ENCODE measurements around the gene ATXN1. TPM values are rescaled to one million over a fixed set of nuclear protein-coding genes. Genes with fewer than 3 reads are reported as not detected.

The ATXN1 gene
- total and polyA plus RNA-seq, 2 of the 13 experiments (the other 11 are each of a cell fraction or from before 2014, with no cell fraction given): 20.7 to 39.5 TPM

DNA sequence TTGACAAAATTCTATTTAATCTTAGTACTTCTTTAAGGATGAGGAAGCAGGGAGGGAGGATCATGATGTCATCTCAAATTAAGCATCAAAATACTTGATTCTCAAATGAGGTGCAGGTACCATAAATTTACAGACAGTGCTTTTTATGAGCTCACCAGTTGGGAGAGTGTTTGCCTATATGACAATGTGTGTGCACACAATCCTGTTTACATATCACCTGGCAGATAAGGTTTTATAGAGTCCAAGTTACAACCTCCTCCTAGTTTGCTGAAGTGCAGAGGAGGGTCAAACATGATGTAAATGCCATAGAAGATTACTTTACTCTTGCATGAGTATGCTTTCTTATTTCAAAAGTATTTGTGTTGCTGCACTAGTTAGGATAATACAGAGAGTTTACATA, 6.4 kb downstream of the ATXN1 start (continued):
- TF ChIP-seq ZNF34 (CRISPR knock-in tag; IDR thresholded peaks at IDR 0.05; ENCODE audit: borderline replicate concordance) (peak; percentile 81; the same call in 1 of the 2 replicates), ZNF33B (CRISPR knock-in tag; IDR thresholded peaks at IDR 0.05) (no peak), ZFP1 (CRISPR knock-in tag; IDR thresholded peaks at IDR 0.05) (no peak), MAZ (IDR thresholded peaks at IDR 0.05; ENCODE audit: borderline replicate concordance, low read depth, low read length) (no peak), MAZ (CRISPR knock-in tag; IDR thresholded peaks at IDR 0.05; ENCODE audit: low read depth) (0 out of 2 replicates have a peak, but pooled peaks have one; percentile 35), MEIS1 (CRISPR knock-in tag; IDR thresholded peaks at IDR 0.05; ENCODE audit: borderline replicate concordance) (peak; percentile 47; the same call in 1 of the 2 replicates), RNF2 (conservative IDR thresholded peaks at IDR 0.05; ENCODE audit: low read depth) (no peak), GATAD2A (CRISPR knock-in tag; IDR thresholded peaks at IDR 0.05) (peak; percentile 99), ZNF274 (CRISPR knock-in tag; IDR thresholded peaks at IDR 0.05) (no peak), STAT5B (CRISPR knock-in tag; IDR thresholded peaks at IDR 0.05) (no peak), ZBTB2 (CRISPR knock-in tag; IDR thresholded peaks at IDR 0.05; ENCODE audit: low read depth) (no peak), ZBTB39 (CRISPR knock-in tag; IDR thresholded peaks at IDR 0.05) (peak; percentile 95; the same call in 1 of the 2 replicates), NAIF1 (CRISPR knock-in tag; IDR thresholded peaks at IDR 0.05; ENCODE audit: borderline replicate concordance) (no peak), TSC22D2 (CRISPR knock-in tag; IDR thresholded peaks at IDR 0.05; ENCODE audit: borderline replicate concordance) (no peak), SNAI1 (CRISPR knock-in tag; IDR thresholded peaks at IDR 0.05; ENCODE audit: borderline replicate concordance) (no peak), ZNF7 (CRISPR knock-in tag; IDR thresholded peaks at IDR 0.05) (peak; percentile 75; the same call in 1 of the 2 replicates)
- TF ChIP-seq, protein P1, sequence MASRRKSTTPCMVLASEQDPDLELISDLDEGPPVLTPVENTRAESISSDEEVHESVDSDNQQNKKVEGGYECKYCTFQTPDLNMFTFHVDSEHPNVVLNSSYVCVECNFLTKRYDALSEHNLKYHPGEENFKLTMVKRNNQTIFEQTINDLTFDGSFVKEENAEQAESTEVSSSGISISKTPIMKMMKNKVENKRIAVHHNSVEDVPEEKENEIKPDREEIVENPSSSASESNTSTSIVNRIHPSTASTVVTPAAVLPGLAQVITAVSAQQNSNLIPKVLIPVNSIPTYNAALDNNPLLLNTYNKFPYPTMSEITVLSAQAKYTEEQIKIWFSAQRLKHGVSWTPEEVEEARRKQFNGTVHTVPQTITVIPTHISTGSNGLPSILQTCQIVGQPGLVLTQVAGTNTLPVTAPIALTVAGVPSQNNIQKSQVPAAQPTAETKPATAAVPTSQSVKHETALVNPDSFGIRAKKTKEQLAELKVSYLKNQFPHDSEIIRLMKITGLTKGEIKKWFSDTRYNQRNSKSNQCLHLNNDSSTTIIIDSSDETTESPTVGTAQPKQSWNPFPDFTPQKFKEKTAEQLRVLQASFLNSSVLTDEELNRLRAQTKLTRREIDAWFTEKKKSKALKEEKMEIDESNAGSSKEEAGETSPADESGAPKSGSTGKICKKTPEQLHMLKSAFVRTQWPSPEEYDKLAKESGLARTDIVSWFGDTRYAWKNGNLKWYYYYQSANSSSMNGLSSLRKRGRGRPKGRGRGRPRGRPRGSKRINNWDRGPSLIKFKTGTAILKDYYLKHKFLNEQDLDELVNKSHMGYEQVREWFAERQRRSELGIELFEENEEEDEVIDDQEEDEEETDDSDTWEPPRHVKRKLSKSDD (CRISPR knock-in tag; IDR thresholded peaks at IDR 0.05; ENCODE audit: low read depth): no peak
- TF ChIP-seq, protein P2, sequence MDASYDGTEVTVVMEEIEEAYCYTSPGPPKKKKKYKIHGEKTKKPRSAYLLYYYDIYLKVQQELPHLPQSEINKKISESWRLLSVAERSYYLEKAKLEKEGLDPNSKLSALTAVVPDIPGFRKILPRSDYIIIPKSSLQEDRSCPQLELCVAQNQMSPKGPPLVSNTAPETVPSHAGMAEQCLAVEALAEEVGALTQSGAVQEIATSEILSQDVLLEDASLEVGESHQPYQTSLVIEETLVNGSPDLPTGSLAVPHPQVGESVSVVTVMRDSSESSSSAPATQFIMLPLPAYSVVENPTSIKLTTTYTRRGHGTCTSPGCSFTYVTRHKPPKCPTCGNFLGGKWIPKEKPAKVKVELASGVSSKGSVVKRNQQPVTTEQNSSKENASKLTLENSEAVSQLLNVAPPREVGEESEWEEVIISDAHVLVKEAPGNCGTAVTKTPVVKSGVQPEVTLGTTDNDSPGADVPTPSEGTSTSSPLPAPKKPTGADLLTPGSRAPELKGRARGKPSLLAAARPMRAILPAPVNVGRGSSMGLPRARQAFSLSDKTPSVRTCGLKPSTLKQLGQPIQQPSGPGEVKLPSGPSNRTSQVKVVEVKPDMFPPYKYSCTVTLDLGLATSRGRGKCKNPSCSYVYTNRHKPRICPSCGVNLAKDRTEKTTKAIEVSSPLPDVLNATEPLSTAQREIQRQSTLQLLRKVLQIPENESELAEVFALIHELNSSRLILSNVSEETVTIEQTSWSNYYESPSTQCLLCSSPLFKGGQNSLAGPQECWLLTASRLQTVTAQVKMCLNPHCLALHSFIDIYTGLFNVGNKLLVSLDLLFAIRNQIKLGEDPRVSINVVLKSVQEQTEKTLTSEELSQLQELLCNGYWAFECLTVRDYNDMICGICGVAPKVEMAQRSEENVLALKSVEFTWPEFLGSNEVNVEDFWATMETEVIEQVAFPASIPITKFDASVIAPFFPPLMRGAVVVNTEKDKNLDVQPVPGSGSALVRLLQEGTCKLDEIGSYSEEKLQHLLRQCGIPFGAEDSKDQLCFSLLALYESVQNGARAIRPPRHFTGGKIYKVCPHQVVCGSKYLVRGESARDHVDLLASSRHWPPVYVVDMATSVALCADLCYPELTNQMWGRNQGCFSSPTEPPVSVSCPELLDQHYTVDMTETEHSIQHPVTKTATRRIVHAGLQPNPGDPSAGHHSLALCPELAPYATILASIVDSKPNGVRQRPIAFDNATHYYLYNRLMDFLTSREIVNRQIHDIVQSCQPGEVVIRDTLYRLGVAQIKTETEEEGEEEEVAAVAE (CRISPR knock-in tag; IDR thresholded peaks at IDR 0.05; ENCODE audit: borderline replicate concordance): peak; percentile 54; the same call in 1 of the 2 replicates
